Stimulated activated CD4-positive, alpha-beta T cell treated with anti-CD3 and anti-CD28 coated beads, TNF-alpha, amount 100 ng/mL, for 24 hours (primary cell): Measurements from ENCODE around the gene DNM3.

Experiments
- DNase-seq, 3 experiments: peaks; one replicate each; pipeline ENCODE4 v3.0.0-alpha.2; 2020; ENCODE audit warnings: low read depth in 3 of 3

DNM3 gene

GRCh38 chr1:172325531-172325930 is 484.2 kb downstream of the DNM3 start:
- no peak for DNase-seq

- no peak for DNase-seq
Measured at GRCh38 chr1:172326136-172326535, 484.8 kb downstream of the DNM3 start.

- DNase-seq = no peak
Measured at GRCh38 chr1:172328266-172328665, 487.0 kb downstream of the DNM3 start.

- DNase-seq = no peak
Measured at GRCh38 chr1:172332230-172332629, 490.9 kb downstream of the DNM3 start.

- no peak for DNase-seq
Measured at GRCh38 chr1:172335377-172335776, 494.1 kb downstream of the DNM3 start.

GRCh38 chr1:172338295-172338735 is 497.0 kb downstream of the DNM3 start:
- peak in 1 of 3 experiments; percentile 23 for DNase-seq

- no peak for DNase-seq
Measured at GRCh38 chr1:172339842-172340241, 498.5 kb downstream of the DNM3 start.

GRCh38 chr1:172340520-172340919 is 499.2 kb downstream of the DNM3 start:
- DNase-seq = no peak

GRCh38 chr1:172341697-172342096 is 500.4 kb downstream of the DNM3 start:
- DNase-seq = no peak

- no peak for DNase-seq
Measured at GRCh38 chr1:172342584-172343239, 501.4 kb downstream of the DNM3 start.

- no peak for DNase-seq
Measured at GRCh38 chr1:172343240-172344160, 502.2 kb downstream of the DNM3 start.

- DNase-seq = no peak
Measured at GRCh38 chr1:172344444-172344843, 503.1 kb downstream of the DNM3 start.

GRCh38 chr1:172345077-172345476 is 503.8 kb downstream of the DNM3 start:
- DNase-seq = no peak

- DNase-seq = no peak
Measured at GRCh38 chr1:172347416-172347815, 506.1 kb downstream of the DNM3 start.

GRCh38 chr1:172350856-172351255 is 509.6 kb downstream of the DNM3 start:
- DNase-seq = no peak

GRCh38 chr1:172351346-172351745 is 510.0 kb downstream of the DNM3 start:
- no peak for DNase-seq

GRCh38 chr1:172351754-172352161 is 510.5 kb downstream of the DNM3 start:
- DNase-seq = no peak

- no peak for DNase-seq
Measured at GRCh38 chr1:172352435-172352834, 511.1 kb downstream of the DNM3 start.

GRCh38 chr1:172354291-172355274 is 513.3 kb downstream of the DNM3 start:
- DNase-seq = no peak

- no peak for DNase-seq
Measured at GRCh38 chr1:172356620-172357019, 515.3 kb downstream of the DNM3 start.

GRCh38 chr1:172357753-172358385 is 516.6 kb downstream of the DNM3 start:
- no peak for DNase-seq
